ENCODE measurements around the gene CDH23. TPM values are rescaled to one million over a fixed set of nuclear protein-coding genes. Genes with fewer than 3 reads are reported as not detected.

The CDH23 gene
- total RNA-seq = 10 to 100 TPM in 1 of 2 donors, 1 to 10 TPM in 1; 3.9 to 74.8 TPM

GRCh38 chr10:71396711-71397295, at the start of gene CDH23:
CDH23 (plus strand) TSS chr10:71396920; CDS start chr10:71439832, 42,912 bp downstream.
- TF ChIP-seq, protein P1, sequence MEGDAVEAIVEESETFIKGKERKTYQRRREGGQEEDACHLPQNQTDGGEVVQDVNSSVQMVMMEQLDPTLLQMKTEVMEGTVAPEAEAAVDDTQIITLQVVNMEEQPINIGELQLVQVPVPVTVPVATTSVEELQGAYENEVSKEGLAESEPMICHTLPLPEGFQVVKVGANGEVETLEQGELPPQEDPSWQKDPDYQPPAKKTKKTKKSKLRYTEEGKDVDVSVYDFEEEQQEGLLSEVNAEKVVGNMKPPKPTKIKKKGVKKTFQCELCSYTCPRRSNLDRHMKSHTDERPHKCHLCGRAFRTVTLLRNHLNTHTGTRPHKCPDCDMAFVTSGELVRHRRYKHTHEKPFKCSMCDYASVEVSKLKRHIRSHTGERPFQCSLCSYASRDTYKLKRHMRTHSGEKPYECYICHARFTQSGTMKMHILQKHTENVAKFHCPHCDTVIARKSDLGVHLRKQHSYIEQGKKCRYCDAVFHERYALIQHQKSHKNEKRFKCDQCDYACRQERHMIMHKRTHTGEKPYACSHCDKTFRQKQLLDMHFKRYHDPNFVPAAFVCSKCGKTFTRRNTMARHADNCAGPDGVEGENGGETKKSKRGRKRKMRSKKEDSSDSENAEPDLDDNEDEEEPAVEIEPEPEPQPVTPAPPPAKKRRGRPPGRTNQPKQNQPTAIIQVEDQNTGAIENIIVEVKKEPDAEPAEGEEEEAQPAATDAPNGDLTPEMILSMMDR (IDR thresholded peaks at IDR 0.05) = no peak
- TF ChIP-seq POLR2A (IDR thresholded peaks at IDR 0.05) = no peak
- TF ChIP-seq POLR2AphosphoS5 (IDR thresholded peaks at IDR 0.05) = no peak
- 1% methylated on average over 42 of the region's 91 CpGs for WGBS
- no peaks in the 10 kb centered on the region for H3K4me1 ChIP-seq (replicated peaks)
- no peaks in the 10 kb centered on the region for H3K9me3 ChIP-seq
- peaks cover under 1% of the 10 kb centered on the region for H3K27me3 ChIP-seq (replicated peaks; ENCODE audit: insufficient read depth)
- peak within 1 kb of the TSS; percentile 42 to 46 for H3K27ac ChIP-seq
- peak within 1 kb of the TSS; percentile 43 to 53 for H3K4me3 ChIP-seq
- intact Hi-C loops (cut with DNase I) = loop anchor here (5.0 to 10.0 kb wide), 4 partner anchors 80 to 498 kb away; partner anchors contain the start of gene SLC29A3
- peak; percentile 31 for DNase-seq (ENCODE audit: low spot score)
- no peaks in the 10 kb centered on the region for H3K36me3 ChIP-seq

- no peak overlapping the region for H3K4me3 ChIP-seq
- no peak overlapping the region for H3K27ac ChIP-seq
- no peaks in the 10 kb centered on the region for H3K36me3 ChIP-seq
- TF ChIP-seq POLR2A (IDR thresholded peaks at IDR 0.05) (no peak), POLR2AphosphoS5 (IDR thresholded peaks at IDR 0.05) (peak; percentile 69)
- TF ChIP-seq, protein P1 (IDR thresholded peaks at IDR 0.05) = no peak
- 70% methylated on average over 14 of the region's 14 CpGs for WGBS
- intact Hi-C loops (cut with DNase I) = no loop called here
- peaks cover 12% of the 10 kb centered on the region for H3K4me1 ChIP-seq (replicated peaks)
- peak; percentile 69 for DNase-seq (ENCODE audit: low spot score)
- no peaks in the 10 kb centered on the region for H3K9me3 ChIP-seq
- H3K27me3 ChIP-seq (replicated peaks; ENCODE audit: insufficient read depth) = no peaks in the 10 kb centered on the region
Observed at GRCh38 chr10:71347587-71348395, 48.9 kb upstream of the CDH23 start.

GRCh38 chr10:71348850-71349249, 47.9 kb upstream of the CDH23 start:
- intact Hi-C loops (cut with DNase I) = no loop called here
- H3K27me3 ChIP-seq (replicated peaks; ENCODE audit: insufficient read depth) = no peaks in the 10 kb centered on the region
- no peak overlapping the region for H3K27ac ChIP-seq
- peaks cover 10% of the 10 kb centered on the region for H3K4me1 ChIP-seq (replicated peaks)
- H3K4me3 ChIP-seq = no peak overlapping the region
- no peaks in the 10 kb centered on the region for H3K9me3 ChIP-seq
- DNase-seq (ENCODE audit: low spot score) = no peak
- 93% methylated on average over 1 of the region's 1 CpG for WGBS
- TF ChIP-seq POLR2AphosphoS5 (IDR thresholded peaks at IDR 0.05) (no peak), POLR2A (IDR thresholded peaks at IDR 0.05) (no peak)
- TF ChIP-seq, protein P1 (IDR thresholded peaks at IDR 0.05) = no peak
- H3K36me3 ChIP-seq = no peaks in the 10 kb centered on the region

DNA sequence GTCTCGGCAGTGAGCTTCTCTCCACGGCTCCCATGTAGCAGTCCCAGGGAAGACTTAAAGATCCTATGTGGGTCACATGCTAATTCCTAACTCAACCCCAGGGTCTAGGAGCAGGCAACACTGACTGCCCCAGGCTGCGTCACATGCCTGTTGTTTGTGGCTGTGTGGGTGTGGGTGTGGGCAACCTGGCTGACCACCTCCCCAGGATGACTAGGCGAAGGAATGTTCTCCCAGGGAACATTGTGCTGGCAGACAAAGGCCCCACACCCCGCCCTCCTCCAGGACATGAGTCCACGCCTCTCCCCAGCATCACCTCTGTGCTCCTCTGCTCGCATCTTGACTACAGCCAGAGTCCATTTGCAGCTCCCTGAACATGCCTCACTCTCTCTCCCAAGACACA, 47.3 kb upstream of the CDH23 start:
- Histone ChIP-seq H3K9me3 (no peaks in the 10 kb centered on the region), H3K27me3 (replicated peaks; ENCODE audit: insufficient read depth) (no peaks in the 10 kb centered on the region), H3K4me1 (replicated peaks) (peaks cover 10% of the 10 kb centered on the region), H3K4me3 (no peak overlapping the region), H3K27ac (no peak overlapping the region), H3K36me3 (no peaks in the 10 kb centered on the region)
- intact Hi-C loops (cut with DNase I) = no loop called here
- 95% methylated on average over 7 of the region's 7 CpGs for WGBS
- DNase-seq (ENCODE audit: low spot score) = no peak
- TF ChIP-seq, protein P1 (IDR thresholded peaks at IDR 0.05) = no peak
- TF ChIP-seq POLR2AphosphoS5 (IDR thresholded peaks at IDR 0.05) (no peak), POLR2A (IDR thresholded peaks at IDR 0.05) (no peak)
